NOMO-1 treated with DMSO at 0.1 percent for 48 hours (cell line): Measurements from ENCODE around the gene LEFTY1.
A peak's percentile ranks its signal among the peaks of the same experiment; 100 is the strongest.
"Not testable (repeated sequence)": the region's sequence is repeated elsewhere in the genome, so short reads cannot be mapped to it uniquely, and the experiment has no call there.

ENCODE experiments used
- DNase-seq: peaks from one replicate; lab custom pipeline; 2025; ENCODE audit not compliant: unreplicated experiment; lab: John Stamatoyannopoulos, UW

The LEFTY1 gene

DNA sequence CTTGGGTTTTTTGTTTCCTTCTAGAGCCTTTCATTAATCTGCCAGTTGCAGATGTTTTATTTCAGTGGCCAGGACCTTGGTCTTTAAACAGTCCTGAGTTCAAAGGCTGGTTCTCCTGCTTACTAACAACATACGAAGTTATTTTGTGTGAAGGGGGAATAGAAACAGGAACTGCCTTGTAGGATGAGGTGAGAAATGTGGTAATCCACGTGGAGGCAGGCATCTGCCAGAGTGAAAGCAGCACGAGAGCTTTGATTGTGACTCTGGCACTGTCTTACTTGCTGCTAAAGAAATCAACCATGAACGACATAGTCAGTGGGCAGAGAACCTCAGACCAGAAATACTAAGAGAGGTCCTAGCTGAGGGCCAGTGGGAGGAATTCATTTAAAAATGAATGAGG is 37.1 kb downstream of the LEFTY1 start:
- DNase-seq: peak; percentile 85

DNA sequence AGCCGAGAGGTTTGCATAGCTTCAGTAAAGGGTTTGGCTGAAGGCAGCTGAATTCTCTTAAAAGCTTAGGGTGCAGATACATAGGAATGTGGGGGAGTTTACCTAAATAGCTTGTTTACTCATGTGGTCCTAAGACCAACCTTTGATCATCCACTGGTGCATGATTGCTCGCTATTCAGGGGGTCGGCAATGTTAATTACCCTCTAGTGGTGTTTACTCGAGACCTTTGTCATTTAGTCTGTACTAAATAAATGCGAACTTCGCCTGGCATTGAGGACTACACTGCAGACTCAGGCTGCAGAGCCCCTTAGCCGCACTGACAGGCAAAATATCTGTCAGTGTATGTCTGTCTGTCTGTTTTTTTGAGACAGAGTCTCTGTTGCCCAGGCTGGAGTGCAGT is 38.6 kb downstream of the LEFTY1 start:
- no peak for DNase-seq

- DNase-seq: no peak
Observed at GRCh38 chr1:225849925-225850324, 39.0 kb downstream of the LEFTY1 start.

DNA sequence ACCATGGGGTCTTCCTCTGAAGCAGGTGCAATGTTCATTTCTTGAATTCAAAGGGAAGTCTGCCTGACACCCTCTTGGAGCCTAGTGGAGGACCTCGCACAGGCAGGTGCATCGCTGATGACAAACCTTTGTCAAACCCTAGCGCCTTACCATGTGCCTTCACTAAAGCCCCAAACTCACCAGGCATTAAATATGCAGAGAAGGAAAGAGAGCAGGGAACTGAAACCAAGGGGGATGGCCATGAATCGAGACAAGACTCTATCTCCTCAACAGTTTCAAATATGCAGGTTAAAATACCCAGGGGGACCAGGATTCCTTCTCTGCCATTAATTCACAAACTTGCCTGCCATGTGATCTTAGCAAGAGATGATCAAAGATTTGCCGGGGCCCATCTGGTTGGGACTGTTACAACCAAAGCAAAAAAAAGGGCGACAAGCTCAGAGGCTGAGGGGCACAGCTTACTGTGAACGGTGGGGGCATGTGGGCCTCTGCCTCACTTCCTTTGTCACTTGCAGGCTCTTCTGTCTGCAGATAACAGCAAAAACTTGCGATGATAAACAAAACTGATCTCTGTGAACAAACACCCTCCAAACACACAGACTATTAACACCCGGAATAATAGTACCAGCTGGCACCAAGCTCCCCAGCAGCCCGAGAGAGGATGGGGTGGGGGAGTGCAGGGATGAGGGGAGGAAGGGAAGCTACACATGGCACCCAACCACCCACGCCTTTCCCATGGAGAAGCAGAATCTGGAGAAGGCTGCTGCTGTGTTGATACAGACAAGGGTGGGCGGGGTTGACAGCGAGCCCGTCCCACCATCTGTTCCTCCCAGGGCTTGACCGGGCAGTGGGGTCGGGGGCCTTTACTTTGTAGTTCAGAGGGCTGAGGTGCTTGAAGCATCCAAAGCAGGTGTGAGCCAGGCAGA is 40.7 kb downstream of the LEFTY1 start:
- peak; percentile 53 for DNase-seq

- no peak for DNase-seq
Observed at GRCh38 chr1:225847610-225848009, 41.3 kb downstream of the LEFTY1 start.

DNA sequence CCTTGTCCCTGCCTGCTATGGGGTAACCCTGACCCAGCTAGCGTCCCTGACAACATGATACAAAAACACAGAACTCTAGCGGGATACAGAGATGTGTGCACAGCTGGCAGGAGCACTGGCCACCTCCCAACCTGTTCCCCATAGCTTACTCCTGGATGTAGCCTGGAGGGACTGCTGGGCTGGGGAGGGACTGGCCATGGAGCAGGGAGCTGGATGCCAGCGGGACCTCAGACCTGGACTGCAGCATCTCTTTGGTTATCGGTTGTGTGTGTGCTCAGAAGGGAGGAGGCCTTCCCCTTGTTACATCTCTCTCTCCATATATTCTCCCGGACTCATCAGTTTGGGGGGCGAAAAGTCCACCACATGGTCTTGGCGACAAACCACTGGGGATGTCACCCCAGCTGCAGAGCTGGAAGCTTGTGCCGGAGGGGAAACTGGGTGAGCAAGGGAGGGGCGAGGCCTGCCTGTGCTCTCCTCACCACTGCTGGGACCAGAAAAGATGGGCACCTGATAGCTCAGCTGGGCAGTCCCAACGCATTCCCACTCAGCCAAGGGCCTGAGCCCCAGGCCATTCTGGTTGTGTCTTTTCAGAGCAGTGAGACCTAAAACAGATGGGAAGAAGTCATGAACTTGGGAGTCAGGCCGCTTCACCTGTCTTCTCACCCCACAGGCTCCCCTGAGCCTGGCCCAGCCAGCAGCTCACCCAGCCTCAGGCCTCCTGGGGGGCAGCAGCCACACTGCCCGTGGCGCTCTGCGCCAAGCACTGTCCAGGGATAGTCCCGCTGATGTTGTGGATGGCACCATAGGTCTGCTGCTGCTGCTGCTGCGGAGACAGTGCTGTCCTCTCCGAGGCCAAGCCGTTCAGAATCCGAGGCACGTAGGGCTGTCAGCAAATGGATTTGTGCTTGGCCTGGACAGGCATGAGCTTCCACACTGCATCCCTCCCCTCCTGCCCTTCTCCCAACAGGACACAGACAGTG is 42.3 kb downstream of the LEFTY1 start:
- DNase-seq: no peak

GRCh38 chr1:225845571-225846259 is 43.2 kb downstream of the LEFTY1 start:
- DNase-seq: peak; percentile 2

- no peak for DNase-seq
Observed at GRCh38 chr1:225845097-225845496, 43.8 kb downstream of the LEFTY1 start.

- no peak for DNase-seq
Observed at GRCh38 chr1:225844236-225845061, 44.5 kb downstream of the LEFTY1 start.

DNA sequence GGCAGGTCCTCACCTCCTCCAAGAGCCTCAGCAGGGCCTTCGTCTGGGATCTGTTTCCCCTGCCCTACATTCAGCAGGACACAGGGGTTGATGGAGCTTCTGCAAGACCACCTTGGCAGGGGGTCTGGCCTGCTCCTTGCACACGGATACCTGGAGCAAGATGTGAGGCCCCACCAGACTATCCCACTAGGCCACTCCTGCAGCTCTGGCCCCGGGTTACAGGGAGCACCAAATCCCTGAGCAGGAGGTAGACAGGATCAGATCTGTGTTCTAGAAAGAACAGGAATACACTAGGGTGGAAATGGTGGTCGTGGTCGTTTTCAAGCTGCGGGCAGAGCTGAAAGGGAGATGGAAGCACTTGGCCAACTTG is 45.5 kb downstream of the LEFTY1 start:
- DNase-seq: no peak

GRCh38 chr1:225842788-225843425 is 46.0 kb downstream of the LEFTY1 start:
- no peak for DNase-seq

DNA sequence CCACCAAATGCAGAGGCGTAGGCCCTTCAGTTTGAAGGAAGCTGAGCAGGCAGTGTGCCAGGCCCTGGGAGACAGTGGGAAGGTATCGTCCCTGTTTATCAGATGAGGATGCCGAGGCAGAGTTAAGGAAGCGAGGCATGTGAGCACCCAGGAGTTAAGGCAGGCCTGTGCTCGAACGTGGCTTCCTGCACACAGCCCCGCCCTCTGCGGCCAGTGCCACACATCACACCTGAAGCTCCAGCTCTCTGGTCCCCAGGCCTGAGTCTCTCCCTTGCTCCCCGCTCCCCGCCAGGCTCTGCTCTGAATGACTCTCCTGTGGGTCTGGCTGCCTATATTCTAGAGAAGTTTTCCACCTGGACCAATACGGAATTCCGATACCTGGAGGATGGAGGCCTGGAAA is 46.9 kb downstream of the LEFTY1 start:
- no peak for DNase-seq

- DNase-seq: no peak
Observed at GRCh38 chr1:225840713-225841112, 48.2 kb downstream of the LEFTY1 start.

DNA sequence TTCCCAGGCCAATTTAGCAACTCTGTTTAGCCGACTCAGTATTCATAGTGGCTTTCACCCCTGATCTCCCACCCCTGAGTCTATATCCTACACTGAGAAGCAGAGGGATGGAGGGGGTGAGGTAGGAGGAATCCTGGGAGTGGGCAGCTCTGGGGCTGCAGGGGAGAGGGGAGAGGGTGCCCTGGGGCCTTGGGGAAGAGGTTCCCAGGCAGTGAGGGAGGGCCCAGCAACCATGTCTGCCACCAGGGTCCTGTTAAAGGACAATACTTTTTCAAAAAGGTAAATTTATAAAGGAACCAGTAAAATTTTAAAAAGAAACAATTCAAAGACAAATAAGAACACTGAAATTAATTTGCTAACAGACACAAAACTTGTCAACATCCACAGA is 48.7 kb downstream of the LEFTY1 start:
- DNase-seq: no peak

DNA sequence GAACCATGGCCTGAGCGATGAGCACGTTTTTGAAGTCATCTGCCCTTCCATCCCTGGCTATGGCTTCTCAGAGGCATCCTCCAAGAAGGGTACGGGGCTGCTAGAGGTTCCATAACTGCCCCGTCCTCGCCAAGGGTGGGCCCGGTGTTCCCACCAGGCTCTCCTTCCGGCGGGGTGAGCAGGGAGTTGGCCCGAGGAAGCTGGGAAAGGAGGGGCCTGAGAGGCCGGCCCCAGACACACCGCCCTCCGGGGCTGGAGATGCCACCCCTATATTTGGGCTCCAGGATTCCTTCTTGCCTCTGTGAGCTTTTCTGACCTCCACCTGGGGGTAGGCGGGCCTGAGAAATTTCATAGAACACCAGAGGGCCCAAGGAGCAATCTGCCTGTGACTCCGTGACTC is 50.2 kb downstream of the LEFTY1 start:
- DNase-seq: no peak

DNA sequence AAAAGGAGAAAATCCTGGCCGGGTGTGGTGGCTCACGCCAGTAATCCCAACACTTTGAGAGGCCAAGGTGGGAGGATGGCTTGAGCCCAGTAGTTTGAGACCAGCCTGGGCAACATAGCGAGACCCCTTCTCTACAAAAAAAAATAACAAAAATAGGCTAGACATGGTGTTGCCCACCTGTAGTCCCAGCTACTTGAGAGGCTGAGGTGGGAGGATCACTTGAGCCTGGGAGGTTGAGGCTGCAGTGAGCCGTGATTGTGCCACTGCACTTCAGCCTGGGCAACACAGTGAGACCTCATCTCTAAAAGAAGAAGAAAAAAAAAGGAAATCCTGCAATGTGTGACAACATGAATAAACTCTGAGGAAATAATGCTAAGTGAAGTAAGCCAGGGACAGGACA is 52.6 kb downstream of the LEFTY1 start:
- not testable (repeated sequence) for DNase-seq
